ENCODE results near the gene IFI30. TPM values are rescaled to one million over a fixed set of nuclear protein-coding genes. Genes with fewer than 3 reads are reported as not detected.
A peak's percentile ranks its signal among the peaks of the same experiment; 100 is the strongest.

Gene IFI30
- polyA plus RNA-seq, 3 donors, result 3,608 to 6,022 (median 4,550) TPM

DNA sequence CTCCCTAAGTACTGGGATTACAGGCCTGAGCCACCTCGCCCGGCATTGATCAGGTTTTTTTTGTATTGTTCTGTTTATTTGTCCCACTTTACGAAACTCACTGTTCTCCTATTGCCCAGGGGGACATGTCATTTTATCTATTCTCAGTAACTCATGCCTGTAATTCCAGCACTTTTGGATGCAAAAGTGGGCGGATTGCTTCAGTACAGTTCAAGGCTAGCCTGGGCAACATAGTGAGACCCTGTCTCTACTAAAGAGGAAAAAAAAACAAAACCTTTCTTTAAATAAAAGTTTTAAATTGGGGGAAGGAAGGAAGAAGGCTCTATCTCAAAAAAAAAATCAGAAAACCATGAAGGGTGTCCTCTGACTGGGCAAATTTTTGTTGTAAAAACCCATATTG is 16.7 kb downstream of the IFI30 start:
- H3K36me3 ChIP-seq (replicated peaks in 1 of 2; ENCODE audit: control insufficient read depth in 1 of 2, insufficient read depth in 2 of 2, low read length in 2 of 2), result peaks cover 3 to 25% of the 10 kb centered on the region in 2 donors
- H3K27ac ChIP-seq (ENCODE audit: low read depth in 1 of 2, low read length in 2 of 2), result no peak overlapping the region
- H2AFZ ChIP-seq (ENCODE audit: insufficient read depth, low read depth, low read length, poor library complexity, severe bottlenecking), result no peak overlapping the region
- H4K20me1 ChIP-seq (ENCODE audit: insufficient read depth, low read length), result peaks cover 16% of the 10 kb centered on the region
- H3K27me3 Mint-ChIP-seq (ENCODE audit: low read depth in 3 of 3), result peaks cover 0 to 4% (median 0%) of the 10 kb centered on the region in 3 donors
- WGBS (ENCODE audit: insufficient coverage), result 80% methylated on average over 1 of the region's 4 CpGs
- TF ChIP-seq, protein P1, sequence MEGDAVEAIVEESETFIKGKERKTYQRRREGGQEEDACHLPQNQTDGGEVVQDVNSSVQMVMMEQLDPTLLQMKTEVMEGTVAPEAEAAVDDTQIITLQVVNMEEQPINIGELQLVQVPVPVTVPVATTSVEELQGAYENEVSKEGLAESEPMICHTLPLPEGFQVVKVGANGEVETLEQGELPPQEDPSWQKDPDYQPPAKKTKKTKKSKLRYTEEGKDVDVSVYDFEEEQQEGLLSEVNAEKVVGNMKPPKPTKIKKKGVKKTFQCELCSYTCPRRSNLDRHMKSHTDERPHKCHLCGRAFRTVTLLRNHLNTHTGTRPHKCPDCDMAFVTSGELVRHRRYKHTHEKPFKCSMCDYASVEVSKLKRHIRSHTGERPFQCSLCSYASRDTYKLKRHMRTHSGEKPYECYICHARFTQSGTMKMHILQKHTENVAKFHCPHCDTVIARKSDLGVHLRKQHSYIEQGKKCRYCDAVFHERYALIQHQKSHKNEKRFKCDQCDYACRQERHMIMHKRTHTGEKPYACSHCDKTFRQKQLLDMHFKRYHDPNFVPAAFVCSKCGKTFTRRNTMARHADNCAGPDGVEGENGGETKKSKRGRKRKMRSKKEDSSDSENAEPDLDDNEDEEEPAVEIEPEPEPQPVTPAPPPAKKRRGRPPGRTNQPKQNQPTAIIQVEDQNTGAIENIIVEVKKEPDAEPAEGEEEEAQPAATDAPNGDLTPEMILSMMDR (IDR thresholded peaks at IDR 0.05), result no peak
- no peaks in the 10 kb centered on the region for H3K27me3 ChIP-seq (ENCODE audit: control insufficient read depth in 2 of 2, insufficient read depth in 2 of 2, low read length in 2 of 2)
- intact Hi-C loops (cut with micrococcal nuclease), result loop anchor here in 1 of 2 donors (5.0 kb wide), 2 partner anchors 38 to 132 kb away; partner anchors contain the start of genes LSM4 and PIK3R2
- H3K4me3 Mint-ChIP-seq, result no peak overlapping the region
- H3K9ac ChIP-seq (ENCODE audit: insufficient read depth, low read length, poor library complexity, severe bottlenecking), result no peak overlapping the region
- H3K9me3 ChIP-seq (replicated peaks in 1 of 2; ENCODE audit: control insufficient read depth in 1 of 2, insufficient read depth in 1 of 2, low read length in 2 of 2), result no peaks in the 10 kb centered on the region
- H3K27ac Mint-ChIP-seq, result peak overlapping the region in 3 of 7 donors; percentile 18 to 61 (median 50)
- H3K79me2 ChIP-seq (ENCODE audit: insufficient read depth, low read length), result peaks cover 13% of the 10 kb centered on the region
- no peak overlapping the region for H3K4me2 ChIP-seq (replicated peaks; ENCODE audit: extremely low read depth, low read length, poor library complexity, severe bottlenecking)
- peaks cover 29 to 37% of the 10 kb centered on the region in 2 donors for H3K4me1 ChIP-seq (ENCODE audit: control insufficient read depth in 1 of 2, insufficient read depth in 2 of 2, low read length in 2 of 2)
- DNase-seq, result no peak
- peaks cover 30% of the 10 kb centered on the region for H3K4me1 Mint-ChIP-seq
- H3K36me3 Mint-ChIP-seq, result peaks cover 32 to 36% of the 10 kb centered on the region in 2 donors
- no peak overlapping the region for H3K4me3 ChIP-seq (replicated peaks in 1 of 3; ENCODE audit: low read depth in 2 of 3, low read length in 3 of 3)
- no peaks in the 10 kb centered on the region for H3K9me3 Mint-ChIP-seq

- H3K4me3 ChIP-seq (replicated peaks in 1 of 3; ENCODE audit: low read depth in 2 of 3, low read length in 3 of 3), result peak overlapping the region; percentile 49 to 77 (median 58)
- Mint-ChIP-seq H3K27me3 (ENCODE audit: low read depth in 3 of 3) (peaks cover 0 to 4% (median 0%) of the 10 kb centered on the region in 3 donors), H3K4me1 (peaks cover 28% of the 10 kb centered on the region), H3K27ac (peak overlapping the region; percentile 92 to 96 (median 96)), H3K4me3 (peak overlapping the region; percentile 80 to 93), H3K9me3 (no peaks in the 10 kb centered on the region), H3K36me3 (peaks cover 28 to 35% of the 10 kb centered on the region in 2 donors)
- peak overlapping the region; percentile 79 for H3K4me2 ChIP-seq (replicated peaks; ENCODE audit: extremely low read depth, low read length, poor library complexity, severe bottlenecking)
- peaks cover 10% of the 10 kb centered on the region for H4K20me1 ChIP-seq (ENCODE audit: insufficient read depth, low read length)
- no peak for DNase-seq
- H3K36me3 ChIP-seq (replicated peaks in 1 of 2; ENCODE audit: control insufficient read depth in 1 of 2, insufficient read depth in 2 of 2, low read length in 2 of 2), result peaks cover 8 to 24% of the 10 kb centered on the region in 2 donors
- H3K9me3 ChIP-seq (replicated peaks in 1 of 2; ENCODE audit: control insufficient read depth in 1 of 2, insufficient read depth in 1 of 2, low read length in 2 of 2), result no peaks in the 10 kb centered on the region
- H2AFZ ChIP-seq (ENCODE audit: insufficient read depth, low read depth, low read length, poor library complexity, severe bottlenecking), result no peak overlapping the region
- H3K9ac ChIP-seq (ENCODE audit: insufficient read depth, low read length, poor library complexity, severe bottlenecking), result no peak overlapping the region
- TF ChIP-seq, protein P1 (IDR thresholded peaks at IDR 0.05), result no peak
- no peaks in the 10 kb centered on the region for H3K27me3 ChIP-seq (ENCODE audit: control insufficient read depth in 2 of 2, insufficient read depth in 2 of 2, low read length in 2 of 2)
- peaks cover 13% of the 10 kb centered on the region for H3K79me2 ChIP-seq (ENCODE audit: insufficient read depth, low read length)
- WGBS (ENCODE audit: insufficient coverage), result 77% methylated on average over 5 of the region's 5 CpGs
- intact Hi-C loops (cut with micrococcal nuclease), result loop anchor here in 1 of 2 donors (5.0 kb wide), 2 partner anchors 39 to 131 kb away; partner anchors contain the start of genes LSM4 and PIK3R2
- peaks cover 29 to 37% of the 10 kb centered on the region in 2 donors for H3K4me1 ChIP-seq (ENCODE audit: control insufficient read depth in 1 of 2, insufficient read depth in 2 of 2, low read length in 2 of 2)
- H3K27ac ChIP-seq (ENCODE audit: low read depth in 1 of 2, low read length in 2 of 2), result peak overlapping the region; percentile 81 to 90
Observed at GRCh38 chr19:18191640-18192062, 18.0 kb downstream of the IFI30 start.

Measured in CD14-positive monocyte (primary cell).